ENCODE measurements around the gene NSF.
"Not testable (repeated sequence)": the region's sequence is repeated elsewhere in the genome, so short reads cannot be mapped to it uniquely, and the experiment has no call there.

Gene NSF

GRCh38 chr17:46590157-46591146 is at the start of gene NSF:
TSS of gene NSF (plus strand) at chr17:46590669. CDS start at chr17:46590776, 107 bp downstream.
- not testable (repeated sequence) for H4K20me1 ChIP-seq (ENCODE audit: insufficient read depth, low read length); H3K4me3 ChIP-seq (ENCODE audit: low read length); H3K27ac ChIP-seq (ENCODE audit: low read length); H2AFZ ChIP-seq (ENCODE audit: low read depth, low read length); H3K4me1 ChIP-seq (ENCODE audit: low read length); H3K4me2 ChIP-seq (ENCODE audit: low read length); H3K9ac ChIP-seq (ENCODE audit: low read length); H3K9me3 ChIP-seq (ENCODE audit: insufficient read depth, low read length); H3K27me3 ChIP-seq (ENCODE audit: low read depth, low read length); H3K79me2 ChIP-seq (ENCODE audit: low read length); H3K36me3 ChIP-seq (replicated peaks; ENCODE audit: low read depth, low read length)

GRCh38 chr17:46548607-46549006 is 41.9 kb upstream of the NSF start:
- H2AFZ ChIP-seq (ENCODE audit: low read depth, low read length); H4K20me1 ChIP-seq (ENCODE audit: insufficient read depth, low read length); H3K4me2 ChIP-seq (ENCODE audit: low read length); H3K79me2 ChIP-seq (ENCODE audit: low read length); H3K4me1 ChIP-seq (ENCODE audit: low read length); H3K27ac ChIP-seq (ENCODE audit: low read length); H3K9ac ChIP-seq (ENCODE audit: low read length); H3K27me3 ChIP-seq (ENCODE audit: low read depth, low read length); H3K36me3 ChIP-seq (replicated peaks; ENCODE audit: low read depth, low read length); H3K4me3 ChIP-seq (ENCODE audit: low read length); H3K9me3 ChIP-seq (ENCODE audit: insufficient read depth, low read length): not testable (repeated sequence)

- not testable (repeated sequence) for H3K27me3 ChIP-seq (ENCODE audit: low read depth, low read length); H3K27ac ChIP-seq (ENCODE audit: low read length); H3K36me3 ChIP-seq (replicated peaks; ENCODE audit: low read depth, low read length); H2AFZ ChIP-seq (ENCODE audit: low read depth, low read length); H4K20me1 ChIP-seq (ENCODE audit: insufficient read depth, low read length); H3K4me1 ChIP-seq (ENCODE audit: low read length); H3K4me3 ChIP-seq (ENCODE audit: low read length); H3K9me3 ChIP-seq (ENCODE audit: insufficient read depth, low read length); H3K9ac ChIP-seq (ENCODE audit: low read length); H3K4me2 ChIP-seq (ENCODE audit: low read length); H3K79me2 ChIP-seq (ENCODE audit: low read length)
Observed at GRCh38 chr17:46559155-46559554, 31.3 kb upstream of the NSF start.

- H3K4me1 ChIP-seq (ENCODE audit: low read length); H4K20me1 ChIP-seq (ENCODE audit: insufficient read depth, low read length); H3K36me3 ChIP-seq (replicated peaks; ENCODE audit: low read depth, low read length); H3K27ac ChIP-seq (ENCODE audit: low read length); H3K4me3 ChIP-seq (ENCODE audit: low read length); H3K27me3 ChIP-seq (ENCODE audit: low read depth, low read length); H3K9me3 ChIP-seq (ENCODE audit: insufficient read depth, low read length); H3K4me2 ChIP-seq (ENCODE audit: low read length); H2AFZ ChIP-seq (ENCODE audit: low read depth, low read length); H3K9ac ChIP-seq (ENCODE audit: low read length); H3K79me2 ChIP-seq (ENCODE audit: low read length): not testable (repeated sequence)
Observed at GRCh38 chr17:46560048-46560447, 30.4 kb upstream of the NSF start.

- H3K9me3 ChIP-seq (ENCODE audit: insufficient read depth, low read length); H3K36me3 ChIP-seq (replicated peaks; ENCODE audit: low read depth, low read length); H3K27ac ChIP-seq (ENCODE audit: low read length); H3K79me2 ChIP-seq (ENCODE audit: low read length); H3K4me1 ChIP-seq (ENCODE audit: low read length); H3K9ac ChIP-seq (ENCODE audit: low read length); H2AFZ ChIP-seq (ENCODE audit: low read depth, low read length); H3K27me3 ChIP-seq (ENCODE audit: low read depth, low read length); H3K4me2 ChIP-seq (ENCODE audit: low read length); H4K20me1 ChIP-seq (ENCODE audit: insufficient read depth, low read length); H3K4me3 ChIP-seq (ENCODE audit: low read length): not testable (repeated sequence)
Observed at GRCh38 chr17:46566284-46566683, 24.2 kb upstream of the NSF start.

GRCh38 chr17:46566980-46567379 is 23.5 kb upstream of the NSF start:
- H3K36me3 ChIP-seq (replicated peaks; ENCODE audit: low read depth, low read length); H3K9me3 ChIP-seq (ENCODE audit: insufficient read depth, low read length); H3K79me2 ChIP-seq (ENCODE audit: low read length); H3K9ac ChIP-seq (ENCODE audit: low read length); H2AFZ ChIP-seq (ENCODE audit: low read depth, low read length); H3K27me3 ChIP-seq (ENCODE audit: low read depth, low read length); H3K4me1 ChIP-seq (ENCODE audit: low read length); H3K4me2 ChIP-seq (ENCODE audit: low read length); H4K20me1 ChIP-seq (ENCODE audit: insufficient read depth, low read length); H3K27ac ChIP-seq (ENCODE audit: low read length); H3K4me3 ChIP-seq (ENCODE audit: low read length): not testable (repeated sequence)

GRCh38 chr17:46571796-46572195 is 18.7 kb upstream of the NSF start:
- H3K4me1 ChIP-seq (ENCODE audit: low read length); H3K79me2 ChIP-seq (ENCODE audit: low read length); H3K4me3 ChIP-seq (ENCODE audit: low read length); H3K9me3 ChIP-seq (ENCODE audit: insufficient read depth, low read length); H3K4me2 ChIP-seq (ENCODE audit: low read length); H3K27me3 ChIP-seq (ENCODE audit: low read depth, low read length); H3K27ac ChIP-seq (ENCODE audit: low read length); H3K9ac ChIP-seq (ENCODE audit: low read length); H2AFZ ChIP-seq (ENCODE audit: low read depth, low read length); H3K36me3 ChIP-seq (replicated peaks; ENCODE audit: low read depth, low read length); H4K20me1 ChIP-seq (ENCODE audit: insufficient read depth, low read length): not testable (repeated sequence)

- Histone ChIP-seq H3K9ac (ENCODE audit: low read length) (peak within 1 kb of the TSS; percentile 33; the same call in 1 of the 2 replicates), H3K4me3 (ENCODE audit: low read length) (peak within 1 kb of the TSS; percentile 51), H3K4me2 (ENCODE audit: low read length) (peak within 1 kb of the TSS; percentile 57), H3K27ac (ENCODE audit: low read length) (peak within 1 kb of the TSS; percentile 60)
- H3K79me2 ChIP-seq (ENCODE audit: low read length); H3K9me3 ChIP-seq (ENCODE audit: insufficient read depth, low read length); H3K27me3 ChIP-seq (ENCODE audit: low read depth, low read length); H3K4me1 ChIP-seq (ENCODE audit: low read length); H4K20me1 ChIP-seq (ENCODE audit: insufficient read depth, low read length); H3K36me3 ChIP-seq (replicated peaks; ENCODE audit: low read depth, low read length); H2AFZ ChIP-seq (ENCODE audit: low read depth, low read length): not testable (repeated sequence)
Observed at GRCh38 chr17:46579083-46580075, 11.1 kb upstream of the NSF start, which contains the start of gene ARL17A. TSS of gene ARL17A (minus strand) at chr17:46579691. CDS start at chr17:46576322, 3,369 bp downstream.

GRCh38 chr17:46580082-46580481 is 10.4 kb upstream of the NSF start:
- Histone ChIP-seq H3K4me2 (ENCODE audit: low read length) (peak overlapping the region; percentile 57), H3K4me3 (ENCODE audit: low read length) (peak overlapping the region; percentile 51), H3K9ac (ENCODE audit: low read length) (peak overlapping the region; percentile 33; the same call in 1 of the 2 replicates), H3K27ac (ENCODE audit: low read length) (peak overlapping the region; percentile 60)
- not testable (repeated sequence) for H3K79me2 ChIP-seq (ENCODE audit: low read length); H4K20me1 ChIP-seq (ENCODE audit: insufficient read depth, low read length); H3K27me3 ChIP-seq (ENCODE audit: low read depth, low read length); H3K36me3 ChIP-seq (replicated peaks; ENCODE audit: low read depth, low read length); H3K9me3 ChIP-seq (ENCODE audit: insufficient read depth, low read length); H2AFZ ChIP-seq (ENCODE audit: low read depth, low read length); H3K4me1 ChIP-seq (ENCODE audit: low read length)

All from OCI-LY3 (cell line).